ENCODE data around the gene ATRAID. TPM values are rescaled to one million over a fixed set of nuclear protein-coding genes. Genes with fewer than 3 reads are reported as not detected.

The ATRAID gene
- total RNA-seq, 1 donor from 2014 or later = 106 TPM

- DNase-seq (ENCODE audit: extremely low read depth, low read depth, low spot score) = no peak
These were observed 36.1 kb downstream of the ATRAID start for GRCh38 chr2:27247893-27248292.

- DNase-seq (ENCODE audit: extremely low read depth, low read depth, low spot score) = no peak
These were observed 37.5 kb downstream of the ATRAID start for GRCh38 chr2:27249159-27249890.

GRCh38 chr2:27249891-27250651, 38.2 kb downstream of the ATRAID start:
- DNase-seq (ENCODE audit: extremely low read depth, low read depth, low spot score) = no peak

GRCh38 chr2:27250652-27251379, 39.0 kb downstream of the ATRAID start:
- DNase-seq (ENCODE audit: extremely low read depth, low read depth, low spot score) = no peak

GRCh38 chr2:27251766-27252165, 39.9 kb downstream of the ATRAID start:
- no peak for DNase-seq (ENCODE audit: extremely low read depth, low read depth, low spot score)

GRCh38 chr2:27255187-27255586, 43.3 kb downstream of the ATRAID start:
- no peak for DNase-seq (ENCODE audit: extremely low read depth, low read depth, low spot score)

GRCh38 chr2:27255660-27256059, 43.8 kb downstream of the ATRAID start:
- DNase-seq (ENCODE audit: extremely low read depth, low read depth, low spot score) = no peak

GRCh38 chr2:27256855-27257454, 45.1 kb downstream of the ATRAID start:
- no peak for DNase-seq (ENCODE audit: extremely low read depth, low read depth, low spot score)

GRCh38 chr2:27258051-27258450, 46.2 kb downstream of the ATRAID start:
- DNase-seq (ENCODE audit: extremely low read depth, low read depth, low spot score) = no peak

GRCh38 chr2:27261241-27261925, 49.5 kb downstream of the ATRAID start:
- DNase-seq (ENCODE audit: extremely low read depth, low read depth, low spot score) = no peak

GRCh38 chr2:27261926-27262298, 50.1 kb downstream of the ATRAID start:
- no peak for DNase-seq (ENCODE audit: extremely low read depth, low read depth, low spot score)

GRCh38 chr2:27262379-27263286, 50.8 kb downstream of the ATRAID start, which contains the start of gene SLC30A3:
Gene SLC30A3, minus strand, starts transcription at chr2:27263047. Its CDS starts 141 bp downstream, at chr2:27262906.
- DNase-seq (ENCODE audit: extremely low read depth, low read depth, low spot score) = no peak

- no peak for DNase-seq (ENCODE audit: extremely low read depth, low read depth, low spot score)
These were observed 51.7 kb downstream of the ATRAID start for GRCh38 chr2:27263287-27264252.

GRCh38 chr2:27264253-27264752, 52.5 kb downstream of the ATRAID start:
- DNase-seq (ENCODE audit: extremely low read depth, low read depth, low spot score) = no peak

- no peak for DNase-seq (ENCODE audit: extremely low read depth, low read depth, low spot score)
These were observed 53.1 kb downstream of the ATRAID start for GRCh38 chr2:27264753-27265535.

- DNase-seq (ENCODE audit: extremely low read depth, low read depth, low spot score) = no peak
These were observed 53.7 kb downstream of the ATRAID start for GRCh38 chr2:27265536-27265870.
